Memory B cell (primary cell): Measurements from ENCODE around the gene MANBA.

ENCODE experiments used
- ATAC-seq: fragments of 150-1000 bp; cut with Tn5 transposase; 2 replicates; pipeline ENCODE4 v1.10.0; 2021; ENCODE audit warnings: low read depth, mild to moderate bottlenecking, moderate library complexity
- DNase-seq, 2 donors: peaks; one replicate each; pipeline ENCODE4 v3.0.0; 2022; ENCODE audit warnings: low spot score in 2 of 2
- H3K27ac Mint-ChIP-seq: one replicate; pipeline ENCODE4 v1.8.0; 2022; ENCODE audit warnings: mild to moderate bottlenecking, moderate library complexity, mixed read lengths
- H3K27me3 Mint-ChIP-seq: one replicate; pipeline ENCODE4 v1.8.0; 2022; ENCODE audit warnings: mixed read lengths
- H3K36me3 Mint-ChIP-seq: one replicate; pipeline ENCODE4 v1.8.0; 2022; ENCODE audit warnings: mild to moderate bottlenecking, mixed read lengths
- H3K4me1 Mint-ChIP-seq: one replicate; pipeline ENCODE4 v1.8.0; 2022; ENCODE audit warnings: mixed read lengths
- H3K4me3 Mint-ChIP-seq: one replicate; pipeline ENCODE4 v1.8.0; 2022; ENCODE audit warnings: mild to moderate bottlenecking, moderate library complexity, mixed read lengths
- H3K9me3 Mint-ChIP-seq: one replicate; pipeline ENCODE4 v1.8.0; 2022; ENCODE audit warnings: mixed read lengths

The MANBA gene

DNA sequence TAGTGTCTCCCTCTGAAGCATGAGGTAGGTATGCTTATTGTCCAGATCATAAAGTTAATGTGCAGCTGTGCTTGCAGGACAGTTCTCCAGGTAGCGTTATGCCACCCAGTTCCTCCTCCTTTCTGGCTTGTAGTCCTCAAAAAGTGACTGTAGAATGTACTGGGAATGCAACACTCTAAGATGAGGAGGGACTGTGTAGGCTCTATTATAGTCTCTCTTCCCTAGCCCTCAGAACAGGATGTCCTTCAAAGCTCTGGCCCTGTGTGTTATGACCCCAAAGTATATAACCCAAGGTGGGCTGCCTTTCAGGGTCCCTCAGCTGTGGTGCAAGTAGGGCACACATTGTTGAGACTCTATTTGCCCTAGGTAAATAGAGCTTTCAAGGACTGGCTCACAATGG lies 20.8 kb upstream of the MANBA start:
- no peaks in the 10 kb centered on the region for H3K36me3 Mint-ChIP-seq
- no peaks in the 10 kb centered on the region for H3K9me3 Mint-ChIP-seq
- no peaks in the 10 kb centered on the region for H3K4me1 Mint-ChIP-seq
- ATAC-seq (no peak), DNase-seq (no peak)
- no peak overlapping the region for H3K27ac Mint-ChIP-seq
- H3K27me3 Mint-ChIP-seq, result peaks cover 2% of the 10 kb centered on the region
- no peak overlapping the region for H3K4me3 Mint-ChIP-seq

DNA sequence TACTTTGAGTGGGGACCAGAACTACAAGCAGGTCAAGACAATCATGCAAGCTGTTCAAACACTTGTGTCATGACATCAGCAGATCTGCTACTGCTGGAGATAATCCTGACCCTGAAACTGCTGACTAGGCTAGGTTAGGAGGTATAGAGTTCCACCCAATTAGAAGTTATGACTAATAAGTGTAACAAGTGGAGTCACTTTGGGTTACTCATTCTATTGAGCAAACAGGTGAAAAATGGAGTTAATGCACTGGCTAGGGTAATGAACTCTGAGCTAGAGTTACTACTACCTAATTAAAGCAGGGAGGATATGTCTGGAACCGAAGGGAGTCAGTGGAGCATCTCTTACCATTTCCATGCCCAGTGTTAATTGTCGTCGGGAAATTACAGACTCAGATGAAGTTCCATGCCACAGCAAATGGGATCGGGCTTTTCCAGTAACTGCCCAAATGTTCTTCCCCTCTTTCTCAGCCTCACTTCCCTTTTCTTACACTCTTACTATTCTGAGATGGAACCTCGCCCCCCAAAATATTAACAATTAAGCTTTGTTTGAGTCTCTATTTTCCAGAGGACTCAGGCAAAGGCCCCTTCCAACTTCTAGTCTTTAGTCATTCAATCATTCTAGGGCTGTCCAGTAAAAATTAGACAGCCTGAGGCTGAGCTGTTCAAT lies 19.8 kb upstream of the MANBA start:
- H3K9me3 Mint-ChIP-seq, result no peaks in the 10 kb centered on the region
- no peaks in the 10 kb centered on the region for H3K36me3 Mint-ChIP-seq
- H3K27me3 Mint-ChIP-seq, result peaks cover 2% of the 10 kb centered on the region
- ATAC-seq (no peak), DNase-seq (no peak)
- H3K4me1 Mint-ChIP-seq, result no peaks in the 10 kb centered on the region
- H3K4me3 Mint-ChIP-seq, result no peak overlapping the region
- no peak overlapping the region for H3K27ac Mint-ChIP-seq

DNA sequence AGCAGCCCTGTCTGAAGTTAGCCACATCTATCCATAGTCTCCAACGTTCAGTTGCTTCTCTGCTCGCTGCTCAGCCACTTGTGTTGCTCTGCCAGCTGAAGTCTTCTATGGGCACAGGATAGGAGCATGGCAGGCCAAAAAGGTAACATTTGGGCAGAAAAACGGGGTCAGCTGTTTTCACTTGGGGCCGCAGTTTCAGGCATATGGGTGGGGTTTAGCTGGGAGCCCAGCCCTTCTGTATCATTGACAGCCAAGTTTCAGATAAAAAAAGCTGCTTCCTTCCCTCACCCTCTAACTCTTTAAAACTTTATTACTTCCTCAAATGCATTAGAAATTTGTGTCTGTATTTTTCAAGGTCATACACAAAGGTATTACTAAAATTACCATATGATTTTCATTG lies 18.4 kb upstream of the MANBA start:
- no peaks in the 10 kb centered on the region for H3K36me3 Mint-ChIP-seq
- ATAC-seq, result no peak
- no peaks in the 10 kb centered on the region for H3K9me3 Mint-ChIP-seq
- H3K27me3 Mint-ChIP-seq, result peaks cover 2% of the 10 kb centered on the region
- no peak overlapping the region for H3K4me3 Mint-ChIP-seq
- H3K4me1 Mint-ChIP-seq, result no peaks in the 10 kb centered on the region
- DNase-seq, result no peak
- no peak overlapping the region for H3K27ac Mint-ChIP-seq

DNA sequence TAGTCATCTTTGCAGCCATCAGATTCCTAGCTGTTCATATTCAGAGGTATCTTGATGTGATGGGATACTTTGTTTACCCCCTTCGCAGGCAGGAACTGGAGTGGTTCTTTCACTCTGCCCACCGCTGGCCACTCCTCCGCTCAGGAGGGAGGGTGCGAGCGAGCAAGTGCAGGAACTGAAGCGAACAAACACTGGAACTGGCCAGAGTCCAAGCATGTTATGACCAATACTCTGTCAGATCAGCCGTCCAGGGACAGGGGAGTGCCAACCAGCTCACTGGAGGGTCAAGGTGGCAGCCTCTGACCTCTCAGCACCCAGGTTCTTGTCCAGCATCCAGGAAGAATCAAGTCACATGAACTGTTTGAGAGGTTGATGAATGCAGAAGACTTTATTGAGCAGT lies 18.0 kb upstream of the MANBA start:
- no peaks in the 10 kb centered on the region for H3K4me1 Mint-ChIP-seq
- no peak overlapping the region for H3K4me3 Mint-ChIP-seq
- DNase-seq (no peak), ATAC-seq (no peak)
- no peaks in the 10 kb centered on the region for H3K36me3 Mint-ChIP-seq
- peaks cover 2% of the 10 kb centered on the region for H3K27me3 Mint-ChIP-seq
- H3K9me3 Mint-ChIP-seq, result no peaks in the 10 kb centered on the region
- H3K27ac Mint-ChIP-seq, result no peak overlapping the region

DNA sequence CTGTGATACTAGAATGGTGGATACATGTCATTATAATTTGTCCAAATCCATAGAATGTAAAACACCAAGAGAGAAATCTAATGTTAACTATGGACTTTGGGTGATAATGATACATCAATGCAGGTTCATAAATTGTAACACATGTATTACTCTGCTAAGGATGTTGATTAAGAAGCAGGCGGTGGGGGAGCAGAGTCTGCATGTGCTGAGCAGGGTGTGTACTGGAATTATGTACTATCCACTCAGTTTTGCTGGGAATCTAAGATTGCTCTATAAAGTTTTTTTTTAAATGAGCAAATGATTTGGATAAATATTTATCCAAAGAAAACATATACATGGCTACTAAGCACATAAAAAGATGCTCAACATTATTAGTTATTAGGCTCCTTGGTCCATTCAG lies 15.0 kb upstream of the MANBA start:
- Mint-ChIP-seq H3K4me1 (no peaks in the 10 kb centered on the region), H3K36me3 (no peaks in the 10 kb centered on the region), H3K27ac (no peak overlapping the region), H3K9me3 (no peaks in the 10 kb centered on the region), H3K27me3 (peaks cover 2% of the 10 kb centered on the region), H3K4me3 (no peak overlapping the region)
- ATAC-seq (no peak), DNase-seq (no peak)

DNA sequence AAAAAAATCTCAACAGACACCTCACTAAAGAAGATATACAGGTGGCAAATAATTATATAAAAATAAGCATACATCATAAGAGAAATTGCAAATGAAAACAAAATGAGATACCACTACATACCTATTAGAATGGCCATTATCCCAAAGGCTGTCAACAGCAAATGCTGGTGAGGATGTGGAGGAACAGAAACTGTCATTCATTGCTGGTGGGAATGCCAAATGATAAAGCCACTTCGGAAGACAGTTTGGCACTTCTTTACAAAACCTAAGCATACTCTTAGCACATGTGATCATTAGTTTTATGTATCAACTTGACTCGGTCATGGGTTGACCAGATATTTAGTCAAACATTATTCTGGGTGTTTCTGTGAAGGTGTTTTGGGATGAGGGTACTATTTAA lies 13.5 kb upstream of the MANBA start:
- Mint-ChIP-seq H3K4me3 (no peak overlapping the region), H3K27ac (no peak overlapping the region), H3K27me3 (peaks cover 2% of the 10 kb centered on the region), H3K4me1 (no peaks in the 10 kb centered on the region), H3K9me3 (no peaks in the 10 kb centered on the region), H3K36me3 (no peaks in the 10 kb centered on the region)
- no peak for ATAC-seq
- DNase-seq, result no peak

DNA sequence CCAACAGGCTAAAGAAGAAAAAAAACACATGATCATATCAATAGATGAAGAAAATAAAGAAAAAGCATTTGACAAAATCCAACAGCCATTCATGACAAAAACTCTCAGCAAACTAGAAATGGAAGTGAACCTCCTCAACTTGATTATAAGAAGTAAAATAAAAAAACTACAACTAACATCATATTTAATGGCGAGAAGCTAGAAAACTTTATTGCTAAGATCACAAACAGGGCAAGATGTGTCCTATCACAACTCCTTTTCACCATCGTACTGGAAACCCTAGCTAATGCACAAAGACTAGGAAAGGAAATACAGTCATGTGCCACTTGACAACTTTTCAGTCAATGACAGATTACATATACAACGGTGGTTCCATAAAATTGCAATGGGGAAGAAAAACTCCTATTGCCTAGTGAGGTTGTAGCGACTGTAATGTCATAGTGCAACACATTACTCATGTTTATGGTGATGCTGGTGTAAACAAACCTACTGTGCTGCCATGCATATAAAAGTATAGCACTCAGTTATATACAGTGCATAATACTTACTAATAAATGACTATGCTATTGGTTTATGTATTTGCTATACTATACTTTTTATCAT lies 12.1 kb upstream of the MANBA start:
- no peak overlapping the region for H3K4me3 Mint-ChIP-seq
- H3K9me3 Mint-ChIP-seq, result no peaks in the 10 kb centered on the region
- ATAC-seq (no peak), DNase-seq (no peak)
- H3K27ac Mint-ChIP-seq, result no peak overlapping the region
- H3K36me3 Mint-ChIP-seq, result no peaks in the 10 kb centered on the region
- H3K27me3 Mint-ChIP-seq, result peaks cover 2% of the 10 kb centered on the region
- H3K4me1 Mint-ChIP-seq, result no peaks in the 10 kb centered on the region

DNA sequence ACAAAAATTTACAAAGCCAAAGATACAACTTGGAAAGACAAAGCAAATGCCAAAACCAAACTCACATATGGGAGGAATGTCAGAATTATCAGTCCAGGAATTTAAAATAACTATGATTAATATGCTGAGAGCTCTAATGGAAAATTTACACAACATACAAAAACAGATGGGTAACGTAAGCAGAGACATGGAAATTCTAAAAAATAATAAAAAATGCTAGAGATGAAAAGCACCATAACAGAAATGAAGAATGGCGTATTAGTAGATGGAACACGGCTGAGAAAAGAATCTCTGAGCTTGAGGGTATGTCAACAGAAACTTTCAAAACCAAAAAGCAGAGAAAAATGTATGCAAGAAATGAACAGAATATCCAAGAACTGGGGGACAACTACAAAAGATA lies 4.1 kb upstream of the MANBA start:
- Mint-ChIP-seq H3K27ac (no peak overlapping the region), H3K4me3 (no peak overlapping the region), H3K36me3 (peaks cover 3% of the 10 kb centered on the region), H3K27me3 (no peaks in the 10 kb centered on the region), H3K4me1 (peaks cover 3% of the 10 kb centered on the region), H3K9me3 (no peaks in the 10 kb centered on the region)
- DNase-seq, result no peak
- no peak for ATAC-seq

DNA sequence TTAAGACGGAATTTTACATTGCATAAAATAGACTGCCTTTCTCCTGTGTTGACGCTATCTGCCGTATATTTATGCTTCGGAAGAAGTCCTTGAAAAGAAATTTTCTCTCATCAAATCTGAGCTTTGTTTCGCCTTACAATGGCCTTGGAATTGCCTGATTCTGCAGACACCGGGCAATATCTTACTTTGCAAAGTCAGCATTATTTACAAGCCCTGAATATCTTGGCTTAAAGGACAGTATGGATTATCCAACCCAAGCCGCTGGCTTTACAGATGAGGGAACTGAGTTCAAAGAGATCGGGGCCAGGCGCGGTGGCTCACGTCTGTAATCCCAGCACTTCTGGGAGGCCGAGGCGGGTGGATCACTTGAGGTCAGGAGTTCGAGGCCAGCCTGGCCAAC lies 1.1 kb upstream of the MANBA start:
- peak overlapping the region; percentile 100 for H3K27ac Mint-ChIP-seq

DNA sequence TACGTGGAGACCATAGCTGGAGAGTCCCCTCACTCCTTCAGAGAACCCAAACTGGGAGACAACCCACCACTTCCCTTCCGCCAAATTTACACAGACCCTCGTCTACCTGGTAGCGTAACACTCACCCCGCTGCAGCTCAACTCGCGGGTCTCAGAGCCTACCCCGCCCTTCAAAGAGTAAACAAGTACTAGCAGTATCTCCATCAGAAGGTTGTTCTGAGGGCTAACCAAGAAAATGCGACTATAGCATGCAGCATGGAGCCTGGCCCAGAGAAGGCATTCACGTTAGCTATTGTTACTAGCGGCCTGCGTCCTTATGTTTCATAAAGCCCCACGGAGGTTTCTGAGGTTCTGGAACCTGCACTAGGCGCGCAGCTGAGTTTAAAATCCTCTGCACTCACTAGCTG lies 531 bp upstream of the MANBA start:
- Mint-ChIP-seq H3K27me3 (no peaks in the 10 kb centered on the region), H3K4me1 (peaks cover 30% of the 10 kb centered on the region), H3K4me3 (peak overlapping the region; percentile 92), H3K9me3 (no peaks in the 10 kb centered on the region), H3K36me3 (peaks cover 13% of the 10 kb centered on the region), H3K27ac (peak overlapping the region; percentile 100)
- ATAC-seq, result peak; percentile 1
- DNase-seq, result no peak

More for the DNA sequence above, 1.1 kb upstream of the MANBA start:
- ATAC-seq, result no peak
- Mint-ChIP-seq H3K4me1 (peaks cover 26% of the 10 kb centered on the region), H3K27me3 (no peaks in the 10 kb centered on the region), H3K4me3 (peak overlapping the region; percentile 92), H3K9me3 (no peaks in the 10 kb centered on the region), H3K36me3 (peaks cover 12% of the 10 kb centered on the region)
- DNase-seq, result no peak

DNA sequence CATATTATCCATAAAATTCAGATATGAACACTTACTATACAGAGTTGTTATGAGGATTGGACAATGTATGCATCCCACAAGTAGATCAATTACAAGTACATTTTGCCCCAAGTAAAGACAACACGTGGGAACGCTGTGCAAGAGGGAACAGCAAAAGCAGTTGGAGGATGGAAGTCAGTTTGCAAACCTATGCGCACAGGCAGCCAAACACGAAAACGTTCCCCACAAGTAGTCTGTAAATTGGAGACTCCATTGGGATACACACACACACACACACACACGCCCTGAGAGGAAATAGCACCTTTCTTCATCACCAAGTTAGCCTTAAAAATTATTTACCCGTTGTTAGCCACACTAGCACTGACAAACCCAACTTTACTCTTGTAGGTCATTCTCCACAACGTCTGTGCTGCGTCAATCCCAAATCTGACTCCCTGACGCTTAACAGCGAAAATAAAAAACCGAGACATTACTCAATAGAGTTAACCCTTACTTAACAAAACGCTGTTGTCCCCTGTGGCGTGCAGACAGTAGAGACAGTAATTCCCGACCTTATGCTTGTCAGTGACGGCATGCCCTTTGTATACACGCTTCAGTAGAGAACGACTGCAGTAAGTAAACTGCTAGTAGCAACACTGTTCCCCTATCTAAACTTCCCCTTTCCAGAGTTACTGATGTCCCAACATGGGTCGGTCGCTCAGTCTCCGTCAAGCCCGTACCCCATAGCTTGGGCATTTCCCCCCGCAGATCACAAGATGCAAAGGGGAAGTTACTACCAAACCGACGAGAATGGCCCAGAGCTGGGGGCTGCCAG lies 730 bp downstream of the MANBA start:
- H3K36me3 Mint-ChIP-seq, result peaks cover 16% of the 10 kb centered on the region

DNA sequence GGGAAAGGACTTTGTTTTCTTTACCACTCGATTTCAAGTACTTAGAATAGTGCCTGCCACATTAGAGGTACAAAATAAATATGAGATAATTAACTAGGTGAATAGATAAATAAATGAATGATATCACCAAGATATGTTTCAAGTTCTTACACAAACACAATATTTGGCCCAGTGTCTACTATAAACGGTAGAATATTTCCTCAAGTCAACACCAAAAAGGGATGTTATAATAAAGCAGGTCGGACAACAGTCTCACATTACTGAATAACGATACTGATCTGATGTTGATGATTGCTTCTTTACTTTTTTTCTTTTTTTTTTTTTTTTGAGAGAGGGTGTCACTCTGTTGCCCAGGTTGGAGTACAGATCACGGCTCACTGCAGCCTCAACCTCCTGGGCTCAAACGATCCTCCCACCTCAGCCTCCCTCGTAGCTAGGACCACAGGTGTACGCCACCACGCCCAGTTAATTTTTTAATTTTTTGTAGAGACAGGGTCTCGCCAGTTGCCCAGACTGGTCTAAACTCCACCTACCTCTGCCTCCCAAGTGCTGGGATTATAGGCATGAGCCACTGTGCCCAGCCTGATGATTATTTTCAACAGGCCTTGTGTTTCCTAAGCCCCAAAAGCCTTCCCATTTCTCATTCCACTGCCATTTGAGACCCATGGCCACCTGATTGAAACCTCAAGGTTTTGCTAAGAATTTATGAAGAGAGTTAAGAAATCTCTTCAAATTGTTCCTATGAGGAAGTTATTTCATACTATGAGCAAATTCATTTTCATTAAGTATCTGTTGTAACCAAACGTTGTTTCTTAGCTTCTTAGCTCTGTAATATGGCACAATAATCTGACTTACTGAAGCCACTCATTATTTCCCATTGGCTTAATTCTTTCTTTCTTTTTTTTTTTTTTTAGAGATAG lies 2.3 kb downstream of the MANBA start:
- Mint-ChIP-seq H3K4me3 (peak overlapping the region; percentile 92), H3K4me1 (peaks cover 35% of the 10 kb centered on the region), H3K36me3 (peaks cover 16% of the 10 kb centered on the region), H3K27me3 (no peaks in the 10 kb centered on the region), H3K27ac (peak overlapping the region; percentile 100), H3K9me3 (no peaks in the 10 kb centered on the region)
- ATAC-seq, result no peak
- DNase-seq, result no peak

More for the DNA sequence above, 730 bp downstream of the MANBA start:
- Mint-ChIP-seq H3K4me1 (peaks cover 35% of the 10 kb centered on the region), H3K4me3 (peak overlapping the region; percentile 92), H3K9me3 (no peaks in the 10 kb centered on the region), H3K27me3 (no peaks in the 10 kb centered on the region), H3K27ac (peak overlapping the region; percentile 100)
- ATAC-seq (peak; percentile 77), DNase-seq (peak in 1 of 2 donors; percentile 91)

DNA sequence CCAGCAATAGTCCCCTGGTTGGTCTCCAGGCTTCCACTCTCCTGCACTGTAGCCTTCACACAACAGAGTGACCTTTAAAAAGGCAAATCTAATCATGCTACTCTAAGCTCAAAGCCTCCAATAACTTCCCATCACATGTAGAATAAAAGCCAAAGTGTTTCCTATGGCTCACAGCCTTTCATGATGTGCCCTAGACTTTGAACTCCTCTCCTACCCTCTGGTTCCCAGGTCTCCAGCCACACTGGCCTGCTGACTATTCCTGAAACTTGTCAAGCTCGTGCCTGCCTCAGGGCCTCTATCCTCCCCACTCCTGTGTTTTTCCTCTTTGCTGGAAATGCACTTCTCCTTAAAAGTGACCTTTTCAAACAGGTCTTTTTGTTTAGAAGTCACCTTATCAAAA lies 3.1 kb downstream of the MANBA start:
- Mint-ChIP-seq H3K4me3 (peak overlapping the region; percentile 0), H3K36me3 (peaks cover 16% of the 10 kb centered on the region), H3K27ac (peak overlapping the region; percentile 100)

More for the DNA sequence above, 3.1 kb downstream of the MANBA start:
- ATAC-seq (no peak), DNase-seq (no peak)
- Mint-ChIP-seq H3K9me3 (no peaks in the 10 kb centered on the region), H3K27me3 (no peaks in the 10 kb centered on the region), H3K4me1 (peaks cover 35% of the 10 kb centered on the region)
